ENCODE results near the gene BTBD18.

The BTBD18 gene

GRCh38 chr11:57764566-57764965 lies 12.9 kb upstream of the BTBD18 start:
- WGBS (ENCODE audit: insufficient coverage): no CpG with 5 or more reads among the region's 2 CpGs
- CTCF ChIA-PET: interaction anchor here (0.8 to 32.2 kb wide), 6 partner anchors 9 to 749 kb away, joined by 3 to 571 read pairs (median 3); partner anchors contain the start of gene BTBD18
- Histone ChIP-seq H3K4me3 (ENCODE audit: control insufficient read depth in 1 of 7, extremely low read depth in 1 of 7, insufficient read depth in 4 of 7, low read depth in 2 of 7, low read length in 6 of 7) (peak overlapping the region in 2 of 7 experiments; percentile 87 to 91), H3K4me1 (ENCODE audit: control extremely low read depth in 1 of 4, control insufficient read depth in 4 of 4, insufficient read depth in 4 of 4, low read length in 3 of 4) (peaks cover 12 to 36% (median 25%) of the 10 kb centered on the region in 4 experiments), H3K27ac (ENCODE audit: insufficient read depth in 1 of 2, low read depth in 1 of 2, low read length in 2 of 2, poor library complexity in 1 of 2, severe bottlenecking in 2 of 2) (peak overlapping the region; percentile 1 to 98), H3K27me3 (replicated peaks in 2 of 5; ENCODE audit: control insufficient read depth in 4 of 5, insufficient read depth in 5 of 5, low read length in 4 of 5) (no peaks in the 10 kb centered on the region), H3K9me3 (ENCODE audit: control extremely low read depth in 1 of 5, control insufficient read depth in 4 of 5, insufficient read depth in 2 of 5, low read depth in 1 of 5, low read length in 4 of 5) (no peaks in the 10 kb centered on the region), H3K36me3 (ENCODE audit: control insufficient read depth in 4 of 4, insufficient read depth in 4 of 4, low read length in 3 of 4) (peaks cover 0 to 5% (median under 1%) of the 10 kb centered on the region in 4 experiments)
- DNase-seq: no peak
- POLR2A ChIA-PET: interaction anchor here (1.2 kb wide), 1 partner anchor 36 kb away, joined by 3 read pairs; no protein-coding TSS in a partner anchor

- H3K9me3 ChIP-seq (ENCODE audit: control extremely low read depth in 1 of 5, control insufficient read depth in 4 of 5, insufficient read depth in 2 of 5, low read depth in 1 of 5, low read length in 4 of 5): no peaks in the 10 kb centered on the region
- H3K27ac ChIP-seq (ENCODE audit: insufficient read depth in 1 of 2, low read depth in 1 of 2, low read length in 2 of 2, poor library complexity in 1 of 2, severe bottlenecking in 2 of 2): peak overlapping the region; percentile 1 to 98
- peak overlapping the region in 6 of 7 experiments; percentile 85 to 99 (median 89) for H3K4me3 ChIP-seq (ENCODE audit: control insufficient read depth in 1 of 7, extremely low read depth in 1 of 7, insufficient read depth in 4 of 7, low read depth in 2 of 7, low read length in 6 of 7)
- H3K36me3 ChIP-seq (ENCODE audit: control insufficient read depth in 4 of 4, insufficient read depth in 4 of 4, low read length in 3 of 4): peaks cover 0 to 5% (median under 1%) of the 10 kb centered on the region in 4 experiments
- H3K4me1 ChIP-seq (ENCODE audit: control extremely low read depth in 1 of 4, control insufficient read depth in 4 of 4, insufficient read depth in 4 of 4, low read length in 3 of 4): peaks cover 12 to 36% (median 25%) of the 10 kb centered on the region in 4 experiments
- no CpG with 5 or more reads among the region's 4 CpGs for WGBS (ENCODE audit: insufficient coverage)
- H3K27me3 ChIP-seq (replicated peaks in 2 of 5; ENCODE audit: control insufficient read depth in 4 of 5, insufficient read depth in 5 of 5, low read length in 4 of 5): no peaks in the 10 kb centered on the region
- CTCF ChIA-PET: interaction anchor here (0.8 to 32.2 kb wide), 3 partner anchors 8 to 749 kb away, joined by 3 to 571 read pairs (median 4); no protein-coding TSS in a partner anchor
- POLR2A ChIA-PET: interaction anchor here (0.6 to 1.2 kb wide), 2 partner anchors 36 to 136 kb away, joined by 3 to 4 read pairs; no protein-coding TSS in a partner anchor
- DNase-seq: no peak
These were observed 12.4 kb upstream of the BTBD18 start for GRCh38 chr11:57764021-57764420.

GRCh38 chr11:57763568-57763967 lies 11.9 kb upstream of the BTBD18 start:
- ChIA-PET CTCF (interaction anchor here (0.8 to 32.2 kb wide), 4 partner anchors 8 to 750 kb away, joined by 3 to 571 read pairs (median 6); no protein-coding TSS in a partner anchor), POLR2A (interaction anchor here (0.6 to 1.2 kb wide), 3 partner anchors 22 to 137 kb away, joined by 3 to 4 read pairs (median 3); no protein-coding TSS in a partner anchor)
- DNase-seq: no peak
- WGBS (ENCODE audit: insufficient coverage): 57% methylated on average over 1 of the region's 1 CpG
- H3K4me1 ChIP-seq (ENCODE audit: control extremely low read depth in 1 of 4, control insufficient read depth in 4 of 4, insufficient read depth in 4 of 4, low read length in 3 of 4): peaks cover 12 to 35% (median 25%) of the 10 kb centered on the region in 4 experiments
- H3K27ac ChIP-seq (ENCODE audit: insufficient read depth in 1 of 2, low read depth in 1 of 2, low read length in 2 of 2, poor library complexity in 1 of 2, severe bottlenecking in 2 of 2): peak overlapping the region; percentile 33 to 98
- H3K9me3 ChIP-seq (ENCODE audit: control extremely low read depth in 1 of 5, control insufficient read depth in 4 of 5, insufficient read depth in 2 of 5, low read depth in 1 of 5, low read length in 4 of 5): no peaks in the 10 kb centered on the region
- peaks cover 0 to 5% (median under 1%) of the 10 kb centered on the region in 4 experiments for H3K36me3 ChIP-seq (ENCODE audit: control insufficient read depth in 4 of 4, insufficient read depth in 4 of 4, low read length in 3 of 4)
- peak overlapping the region in 6 of 7 experiments; percentile 85 to 99 (median 89) for H3K4me3 ChIP-seq (ENCODE audit: control insufficient read depth in 1 of 7, extremely low read depth in 1 of 7, insufficient read depth in 4 of 7, low read depth in 2 of 7, low read length in 6 of 7)
- H3K27me3 ChIP-seq (replicated peaks in 2 of 5; ENCODE audit: control insufficient read depth in 4 of 5, insufficient read depth in 5 of 5, low read length in 4 of 5): no peaks in the 10 kb centered on the region

- POLR2A ChIA-PET: interaction anchor here (0.9 to 2.0 kb wide), 6 partner anchors 18 to 36 kb away, joined by 3 to 10 read pairs (median 4); no protein-coding TSS in a partner anchor
- Histone ChIP-seq H3K4me1 (ENCODE audit: control extremely low read depth in 1 of 4, control insufficient read depth in 4 of 4, insufficient read depth in 4 of 4, low read length in 3 of 4) (peaks cover 12 to 33% (median 25%) of the 10 kb centered on the region in 4 experiments), H3K9me3 (ENCODE audit: control extremely low read depth in 1 of 5, control insufficient read depth in 4 of 5, insufficient read depth in 2 of 5, low read depth in 1 of 5, low read length in 4 of 5) (no peaks in the 10 kb centered on the region), H3K27me3 (replicated peaks in 2 of 5; ENCODE audit: control insufficient read depth in 4 of 5, insufficient read depth in 5 of 5, low read length in 4 of 5) (no peaks in the 10 kb centered on the region), H3K4me3 (ENCODE audit: control insufficient read depth in 1 of 7, extremely low read depth in 1 of 7, insufficient read depth in 4 of 7, low read depth in 2 of 7, low read length in 6 of 7) (peak overlapping the region in 6 of 7 experiments; percentile 85 to 99 (median 89)), H3K36me3 (ENCODE audit: control insufficient read depth in 4 of 4, insufficient read depth in 4 of 4, low read length in 3 of 4) (peaks cover 0 to 4% (median under 1%) of the 10 kb centered on the region in 4 experiments), H3K27ac (ENCODE audit: insufficient read depth in 1 of 2, low read depth in 1 of 2, low read length in 2 of 2, poor library complexity in 1 of 2, severe bottlenecking in 2 of 2) (peak overlapping the region; percentile 93 to 98)
- CTCF ChIA-PET: interaction anchor here (1.1 to 32.2 kb wide), 4 partner anchors 16 to 61 kb away, joined by 4 to 571 read pairs (median 8); no protein-coding TSS in a partner anchor
- no peak for DNase-seq
- 0% methylated on average over 4 of the region's 9 CpGs for WGBS (ENCODE audit: insufficient coverage)
These were observed 10.7 kb upstream of the BTBD18 start for GRCh38 chr11:57762235-57762861.

- Histone ChIP-seq H3K9me3 (ENCODE audit: control extremely low read depth in 1 of 5, control insufficient read depth in 4 of 5, insufficient read depth in 2 of 5, low read depth in 1 of 5, low read length in 4 of 5) (no peaks in the 10 kb centered on the region), H3K27me3 (replicated peaks in 2 of 5; ENCODE audit: control insufficient read depth in 4 of 5, insufficient read depth in 5 of 5, low read length in 4 of 5) (no peaks in the 10 kb centered on the region), H3K27ac (ENCODE audit: insufficient read depth in 1 of 2, low read depth in 1 of 2, low read length in 2 of 2, poor library complexity in 1 of 2, severe bottlenecking in 2 of 2) (peak within 1 kb of the TSS; percentile 93 to 98), H3K4me3 (ENCODE audit: control insufficient read depth in 1 of 7, extremely low read depth in 1 of 7, insufficient read depth in 4 of 7, low read depth in 2 of 7, low read length in 6 of 7) (peak within 1 kb of the TSS; percentile 31 to 99 (median 87)), H3K36me3 (ENCODE audit: control insufficient read depth in 4 of 4, insufficient read depth in 4 of 4, low read length in 3 of 4) (no peaks in the 10 kb centered on the region), H3K4me1 (ENCODE audit: control extremely low read depth in 1 of 4, control insufficient read depth in 4 of 4, insufficient read depth in 4 of 4, low read length in 3 of 4) (peaks cover 12 to 33% (median 25%) of the 10 kb centered on the region in 4 experiments)
- WGBS (ENCODE audit: insufficient coverage): 11% methylated on average over 6 of the region's 13 CpGs
- DNase-seq: peak; percentile 94 to 97 (median 96)
- ChIA-PET POLR2A (interaction anchor here (0.7 to 2.0 kb wide), 8 partner anchors 17 to 40 kb away, joined by 3 to 10 read pairs (median 5); partner anchors contain the start of gene SELENOH), CTCF (interaction anchor here (0.8 to 32.2 kb wide), 8 partner anchors 10 to 60 kb away, joined by 3 to 571 read pairs (median 7); partner anchors contain the start of genes BTBD18 and SELENOH)
These were observed 9.9 kb upstream of the BTBD18 start, which contains the start of gene CTNND1 for GRCh38 chr11:57761301-57762234. Gene CTNND1 (plus strand): TSS chr11:57761802. CDS start chr11:57791479, 29,677 bp downstream.

- no CpG with 5 or more reads among the region's 3 CpGs for WGBS (ENCODE audit: insufficient coverage)
- POLR2A ChIA-PET: no interaction called here
- DNase-seq: no peak
- Histone ChIP-seq H3K9me3 (ENCODE audit: control extremely low read depth in 1 of 5, control insufficient read depth in 4 of 5, insufficient read depth in 2 of 5, low read depth in 1 of 5, low read length in 4 of 5) (no peaks in the 10 kb centered on the region), H3K27ac (ENCODE audit: insufficient read depth in 1 of 2, low read depth in 1 of 2, low read length in 2 of 2, poor library complexity in 1 of 2, severe bottlenecking in 2 of 2) (no peak overlapping the region), H3K4me3 (ENCODE audit: control insufficient read depth in 1 of 7, extremely low read depth in 1 of 7, insufficient read depth in 4 of 7, low read depth in 2 of 7, low read length in 6 of 7) (no peak overlapping the region), H3K4me1 (ENCODE audit: control extremely low read depth in 1 of 4, control insufficient read depth in 4 of 4, insufficient read depth in 4 of 4, low read length in 3 of 4) (peaks cover 3 to 10% (median 8%) of the 10 kb centered on the region in 4 experiments), H3K36me3 (ENCODE audit: control insufficient read depth in 4 of 4, insufficient read depth in 4 of 4, low read length in 3 of 4) (no peaks in the 10 kb centered on the region), H3K27me3 (replicated peaks in 2 of 5; ENCODE audit: control insufficient read depth in 4 of 5, insufficient read depth in 5 of 5, low read length in 4 of 5) (no peaks in the 10 kb centered on the region)
- CTCF ChIA-PET: interaction anchor here (0.7 to 32.2 kb wide), 6 partner anchors 10 to 756 kb away, joined by 3 to 571 read pairs (median 6); partner anchors contain the start of gene SELENOH
These were observed 6.6 kb upstream of the BTBD18 start for GRCh38 chr11:57758174-57758573.
